ENCODE measurements around the gene DIDO1. TPM values are rescaled to one million over a fixed set of nuclear protein-coding genes. Genes with fewer than 3 reads are reported as not detected.

The DIDO1 gene
- total RNA-seq, 1 donor from 2014 or later: 37.9 TPM

- no peak for DNase-seq (ENCODE audit: low read depth)
- Histone ChIP-seq H3K36me3 (ENCODE audit: control insufficient read depth, insufficient read depth, low read length) (peaks cover 8% of the 10 kb centered on the region), H3K27me3 (ENCODE audit: control insufficient read depth, insufficient read depth, low read length) (no peaks in the 10 kb centered on the region), H3K4me3 (ENCODE audit: low read depth, low read length) (no peak overlapping the region)
- no peak for TF ChIP-seq CTCF (IDR thresholded peaks at IDR 0.05; ENCODE audit: insufficient read depth, low read length, poor library complexity, severe bottlenecking)
These were observed 20.6 kb upstream of the DIDO1 start for GRCh38 chr20:62946918-62947317.

GRCh38 chr20:62945771-62946339 lies 19.6 kb upstream of the DIDO1 start:
- no peak for TF ChIP-seq CTCF (IDR thresholded peaks at IDR 0.05; ENCODE audit: insufficient read depth, low read length, poor library complexity, severe bottlenecking)
- Histone ChIP-seq H3K4me3 (ENCODE audit: low read depth, low read length) (no peak overlapping the region), H3K27me3 (ENCODE audit: control insufficient read depth, insufficient read depth, low read length) (no peaks in the 10 kb centered on the region), H3K36me3 (ENCODE audit: control insufficient read depth, insufficient read depth, low read length) (peaks cover 8% of the 10 kb centered on the region)
- DNase-seq (ENCODE audit: low read depth): no peak

- Histone ChIP-seq H3K27me3 (ENCODE audit: control insufficient read depth, insufficient read depth, low read length) (no peaks in the 10 kb centered on the region), H3K36me3 (ENCODE audit: control insufficient read depth, insufficient read depth, low read length) (peaks cover 8% of the 10 kb centered on the region), H3K4me3 (ENCODE audit: low read depth, low read length) (no peak overlapping the region)
- no peak for DNase-seq (ENCODE audit: low read depth)
- no peak for TF ChIP-seq CTCF (IDR thresholded peaks at IDR 0.05; ENCODE audit: insufficient read depth, low read length, poor library complexity, severe bottlenecking)
These were observed 18.4 kb upstream of the DIDO1 start for GRCh38 chr20:62944746-62945145.

GRCh38 chr20:62944184-62944583 lies 17.9 kb upstream of the DIDO1 start:
- Histone ChIP-seq H3K4me3 (ENCODE audit: low read depth, low read length) (no peak overlapping the region), H3K27me3 (ENCODE audit: control insufficient read depth, insufficient read depth, low read length) (no peaks in the 10 kb centered on the region), H3K36me3 (ENCODE audit: control insufficient read depth, insufficient read depth, low read length) (peaks cover 8% of the 10 kb centered on the region)
- no peak for DNase-seq (ENCODE audit: low read depth)
- TF ChIP-seq CTCF (IDR thresholded peaks at IDR 0.05; ENCODE audit: insufficient read depth, low read length, poor library complexity, severe bottlenecking): no peak

- DNase-seq (ENCODE audit: low read depth): no peak
- TF ChIP-seq CTCF (IDR thresholded peaks at IDR 0.05; ENCODE audit: insufficient read depth, low read length, poor library complexity, severe bottlenecking): no peak
- Histone ChIP-seq H3K36me3 (ENCODE audit: control insufficient read depth, insufficient read depth, low read length) (peaks cover 8% of the 10 kb centered on the region), H3K4me3 (ENCODE audit: low read depth, low read length) (no peak overlapping the region), H3K27me3 (ENCODE audit: control insufficient read depth, insufficient read depth, low read length) (no peaks in the 10 kb centered on the region)
These were observed 17.1 kb upstream of the DIDO1 start for GRCh38 chr20:62943396-62943795.

- no peak for TF ChIP-seq CTCF (IDR thresholded peaks at IDR 0.05; ENCODE audit: insufficient read depth, low read length, poor library complexity, severe bottlenecking)
- DNase-seq (ENCODE audit: low read depth): no peak
- Histone ChIP-seq H3K27me3 (ENCODE audit: control insufficient read depth, insufficient read depth, low read length) (no peaks in the 10 kb centered on the region), H3K36me3 (ENCODE audit: control insufficient read depth, insufficient read depth, low read length) (peaks cover 8% of the 10 kb centered on the region), H3K4me3 (ENCODE audit: low read depth, low read length) (no peak overlapping the region)
These were observed 16.2 kb upstream of the DIDO1 start for GRCh38 chr20:62942456-62942855.

Measured in kidney epithelial cell (primary cell).